Upper lobe of left lung (tissue), 6 donors: ENCODE data around the gene TPM4. TPM values are rescaled to one million over a fixed set of nuclear protein-coding genes. Genes with fewer than 3 reads are reported as not detected.

Experiments
- ATAC-seq, 2 donors: fragments of 200-7000 bp; cut with Tn5 transposase; one replicate each; pipeline ENCODE4 v1.9.1; 2022; ENCODE audit warnings: mild to moderate bottlenecking in 2 of 2, moderate library complexity in 2 of 2; ENCODE audit not compliant: low FRiP score in 2 of 2
- DNase-seq, 2 donors: peaks; one replicate each; pipeline ENCODE4 v3.0.0-alpha.2; 2019 to 2020
- H3K27ac ChIP-seq, 4 donors: fragments of 200-600 bp; sonication (generic); one replicate each; pipeline ENCODE4 v1.5.1; 2016 to 2019
- H3K27me3 ChIP-seq, 4 donors: fragments of 200-600 bp; sonication (generic); one replicate each; pipeline ENCODE4 v1.5.1; 2017 to 2019
- H3K36me3 ChIP-seq, 4 donors: fragments of 200-600 bp; sonication (generic); one replicate each; pipeline ENCODE4 v1.5.1; 2016 to 2019
- H3K4me1 ChIP-seq, 4 donors: fragments of 200-600 bp; sonication (generic); one replicate each; pipeline ENCODE4 v1.5.1; 2018 to 2019
- H3K4me3 ChIP-seq, 4 donors: fragments of 200-600 bp; sonication (generic); one replicate each; pipeline ENCODE4 v1.5.1; 2017 to 2019; ENCODE audit warnings: mild to moderate bottlenecking in 2 of 4, moderate library complexity in 1 of 4
- H3K9me3 ChIP-seq, 4 donors: fragments of 200-600 bp; sonication (generic); one replicate each; pipeline ENCODE4 v1.5.1; 2018 to 2019
- EP300 ChIP-seq, 4 donors: sonication (generic); formaldehyde crosslinking; IDR thresholded peaks; one replicate each; pipeline ENCODE4 v1.5.1; 2017; ENCODE audit warnings: antibody characterized with exemption in 4 of 4, control low read depth in 2 of 4
- POLR2A ChIP-seq, 4 donors: fragments of 450-650 bp; IDR thresholded peaks; one replicate each; pipeline ENCODE4 v1.5.1; 2016 to 2017; ENCODE audit warnings: antibody characterized with exemption in 4 of 4, mild to moderate bottlenecking in 2 of 4
- POLR2AphosphoS5 ChIP-seq, 2 donors: sonication (generic); formaldehyde crosslinking; IDR thresholded peaks; one replicate each; pipeline ENCODE4 v1.5.1; 2017; ENCODE audit warnings: antibody characterized with exemption in 2 of 2
- WGBS, 2 donors: methylation state at CpG; one replicate each; pipeline ENCODE4 v1.1.5; 2017 to 2018; 5-methylcytosine and 5-hydroxymethylcytosine counted together
- total RNA-seq, 6 donors: library from RNA; depleted of rRNA in 4 of 6; stranded (reverse); fragments of >200 nt in 4 of 6; gene quantifications; one replicate each; pipeline versions ENCODE4 v1.1.0 to v1.2.1, GENCODE V29; 2016 to 2021
- TF ChIP-seq, protein P1 (sequence below), 6 experiments: fragments of 450-650 bp in 4 of 6; fragments of 200-600 bp in 2 of 6; sonication (generic) in 2 of 6; IDR thresholded peaks; one replicate each; pipeline ENCODE4 v1.5.1; 2016 to 2019; ENCODE audit warnings: antibody characterized with exemption in 6 of 6
- donor health status: DM: no; HTN: no; CAD: no; lungs with moderate emphysema.
- donor health status: DM: no; HTN: yes; CAD: no; lungs with severe emphysema.

TPM4 gene
- total RNA-seq, 6 donors from 2014 or later: 258 to 569 (median 392) TPM

DNA sequence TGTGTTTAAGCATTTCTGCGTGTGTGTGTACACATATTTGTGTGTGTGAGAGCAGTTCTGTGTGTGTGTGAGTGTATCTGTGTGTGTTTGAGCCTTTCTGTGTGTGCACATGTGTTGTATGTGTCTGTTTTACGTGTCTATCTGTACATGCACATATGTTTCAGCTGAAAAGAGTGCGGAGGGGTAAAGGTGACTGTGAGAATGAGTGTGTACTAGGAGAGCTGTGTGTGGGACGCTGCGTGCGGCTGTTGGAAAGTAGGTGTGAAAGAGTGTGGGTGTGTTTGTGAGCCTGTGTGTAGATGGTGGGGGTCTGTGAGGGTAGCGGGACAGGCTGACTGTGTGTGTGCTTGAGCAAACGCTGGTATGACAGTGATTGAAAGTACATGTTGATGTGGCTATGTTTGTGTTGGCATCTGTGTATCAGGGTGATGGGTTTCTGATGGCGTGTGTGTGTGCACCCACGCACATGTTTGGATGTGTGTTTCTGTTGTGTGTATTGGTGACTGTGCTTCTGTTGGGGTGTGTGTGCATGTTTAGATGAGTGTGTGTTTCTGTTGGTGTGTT is 7.5 kb upstream of the TPM4 start:
- ATAC-seq (no peak), DNase-seq (no peak)
- 78 to 92% methylated on average over 10 of the region's 10 CpGs for WGBS, 2 donors
- Histone ChIP-seq H3K27me3 (no peaks in the 10 kb centered on the region), H3K4me3 (peak overlapping the region in 3 of 4 donors; percentile 31 to 44 (median 38)), H3K4me1 (peaks cover 41 to 61% (median 50%) of the 10 kb centered on the region in 4 donors), H3K36me3 (no peaks in the 10 kb centered on the region), H3K9me3 (no peaks in the 10 kb centered on the region), H3K27ac (peak overlapping the region in 2 of 4 donors; percentile 20 to 88)
- no peak for TF ChIP-seq POLR2A (IDR thresholded peaks at IDR 0.05)
- TF ChIP-seq, protein P1, sequence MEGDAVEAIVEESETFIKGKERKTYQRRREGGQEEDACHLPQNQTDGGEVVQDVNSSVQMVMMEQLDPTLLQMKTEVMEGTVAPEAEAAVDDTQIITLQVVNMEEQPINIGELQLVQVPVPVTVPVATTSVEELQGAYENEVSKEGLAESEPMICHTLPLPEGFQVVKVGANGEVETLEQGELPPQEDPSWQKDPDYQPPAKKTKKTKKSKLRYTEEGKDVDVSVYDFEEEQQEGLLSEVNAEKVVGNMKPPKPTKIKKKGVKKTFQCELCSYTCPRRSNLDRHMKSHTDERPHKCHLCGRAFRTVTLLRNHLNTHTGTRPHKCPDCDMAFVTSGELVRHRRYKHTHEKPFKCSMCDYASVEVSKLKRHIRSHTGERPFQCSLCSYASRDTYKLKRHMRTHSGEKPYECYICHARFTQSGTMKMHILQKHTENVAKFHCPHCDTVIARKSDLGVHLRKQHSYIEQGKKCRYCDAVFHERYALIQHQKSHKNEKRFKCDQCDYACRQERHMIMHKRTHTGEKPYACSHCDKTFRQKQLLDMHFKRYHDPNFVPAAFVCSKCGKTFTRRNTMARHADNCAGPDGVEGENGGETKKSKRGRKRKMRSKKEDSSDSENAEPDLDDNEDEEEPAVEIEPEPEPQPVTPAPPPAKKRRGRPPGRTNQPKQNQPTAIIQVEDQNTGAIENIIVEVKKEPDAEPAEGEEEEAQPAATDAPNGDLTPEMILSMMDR (IDR thresholded peaks at IDR 0.05): no peak
- TF ChIP-seq POLR2AphosphoS5 (IDR thresholded peaks at IDR 0.05): no peak

GRCh38 chr19:16069813-16070365 is 6.4 kb upstream of the TPM4 start:
- TF ChIP-seq POLR2AphosphoS5 (IDR thresholded peaks at IDR 0.05): no peak
- no peak for TF ChIP-seq POLR2A (IDR thresholded peaks at IDR 0.05)
- TF ChIP-seq, protein P1 (IDR thresholded peaks at IDR 0.05): no peak
- no peak for TF ChIP-seq EP300 (IDR thresholded peaks at IDR 0.05)
- ATAC-seq (no peak), DNase-seq (peak in 1 of 2 donors; percentile 53)
- H3K9me3 ChIP-seq: no peaks in the 10 kb centered on the region
- H3K4me3 ChIP-seq: peak overlapping the region in 3 of 4 donors; percentile 3 to 16 (median 8)
- 67 to 75% methylated on average over 10 of the region's 10 CpGs for WGBS, 2 donors
- H3K27ac ChIP-seq: peak overlapping the region; percentile 80 to 91 (median 86)
- no peaks in the 10 kb centered on the region for H3K27me3 ChIP-seq
- H3K4me1 ChIP-seq: peaks cover 38 to 61% (median 50%) of the 10 kb centered on the region in 4 donors
- H3K36me3 ChIP-seq: no peaks in the 10 kb centered on the region

DNA sequence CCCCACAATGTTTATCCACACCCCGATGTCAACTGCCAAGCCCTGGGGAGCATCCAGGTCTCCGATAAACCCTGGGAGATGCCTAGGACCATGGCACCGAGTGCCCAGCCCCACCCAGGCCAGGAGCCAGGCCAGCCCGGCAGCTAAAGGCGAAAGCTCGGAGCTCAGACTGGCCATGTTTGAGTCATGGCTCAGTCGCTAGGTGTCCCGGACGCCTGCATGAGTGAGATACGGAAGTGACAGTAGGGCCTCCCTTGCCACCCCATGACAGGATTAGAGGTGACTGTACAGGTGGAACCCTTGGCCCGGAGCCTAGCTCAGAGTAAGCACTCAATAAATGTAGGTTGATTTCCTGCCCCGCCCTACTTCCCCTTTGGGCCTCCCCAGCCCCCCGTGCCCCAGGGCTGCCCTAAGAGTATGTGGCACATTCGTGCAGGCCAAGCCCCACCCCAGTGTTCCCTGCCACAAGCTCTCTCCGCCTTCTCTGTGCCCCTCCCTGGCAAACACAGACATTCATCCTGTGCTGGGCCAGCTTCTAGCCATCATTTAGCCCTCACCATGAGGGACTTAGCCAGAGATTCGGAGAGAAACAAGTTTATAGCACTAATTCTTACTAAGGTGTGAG is 5.8 kb upstream of the TPM4 start:
- H3K4me1 ChIP-seq: peaks cover 39 to 66% (median 53%) of the 10 kb centered on the region in 4 donors
- TF ChIP-seq POLR2A (IDR thresholded peaks at IDR 0.05) (peak in 1 of 4 donors; percentile 55), EP300 (IDR thresholded peaks at IDR 0.05) (peak in 1 of 4 donors; percentile 68), POLR2AphosphoS5 (IDR thresholded peaks at IDR 0.05) (peak; percentile 49 to 85)
- TF ChIP-seq, protein P1 (IDR thresholded peaks at IDR 0.05): peak in 1 of 6 experiments; percentile 32
- H3K36me3 ChIP-seq: no peaks in the 10 kb centered on the region
- H3K4me3 ChIP-seq: peak overlapping the region in 3 of 4 donors; percentile 3 to 16 (median 8)
- DNase-seq (peak; percentile 85 to 95), ATAC-seq (peak; percentile 59 to 83)
- 20 to 38% methylated on average over 7 to 13 of the region's 16 CpGs for WGBS, 2 donors
- H3K27ac ChIP-seq: peak overlapping the region; percentile 80 to 91 (median 86)
- H3K9me3 ChIP-seq: no peaks in the 10 kb centered on the region
- H3K27me3 ChIP-seq: no peaks in the 10 kb centered on the region

- peaks cover 43 to 70% (median 56%) of the 10 kb centered on the region in 4 donors for H3K4me1 ChIP-seq
- H3K27ac ChIP-seq: peak overlapping the region; percentile 80 to 91 (median 86)
- H3K4me3 ChIP-seq: peak overlapping the region in 1 of 4 donors; percentile 16
- no peaks in the 10 kb centered on the region for H3K36me3 ChIP-seq
- WGBS, 2 donors: 90 to 96% methylated on average over 5 to 9 of the region's 9 CpGs
- TF ChIP-seq EP300 (IDR thresholded peaks at IDR 0.05): no peak
- no peak for TF ChIP-seq POLR2A (IDR thresholded peaks at IDR 0.05)
- no peak for TF ChIP-seq POLR2AphosphoS5 (IDR thresholded peaks at IDR 0.05)
- TF ChIP-seq, protein P1 (IDR thresholded peaks at IDR 0.05): no peak
- no peak for DNase-seq
- no peaks in the 10 kb centered on the region for H3K27me3 ChIP-seq
- H3K9me3 ChIP-seq: no peaks in the 10 kb centered on the region
- no peak for ATAC-seq
These were observed 5.1 kb upstream of the TPM4 start for GRCh38 chr19:16071072-16071691.
